HG03432 (cell line): ENCODE measurements around the gene ACOT13.
A peak's percentile ranks its signal among the peaks of the same experiment; 100 is the strongest.
"Not testable (repeated sequence)": the region's sequence is repeated elsewhere in the genome, so short reads cannot be mapped to it uniquely, and the experiment has no call there.

Experiments
- ATAC-seq: cut with Tn5 transposase; IDR thresholded peaks from one replicate; pipeline ENCODE4 v1.9.1; 2021; ENCODE audit warnings: mild to moderate bottlenecking, moderate library complexity; ENCODE audit not compliant: unreplicated experiment

ACOT13 gene

GRCh38 chr6:24661759-24662158 lies 5.1 kb upstream of the ACOT13 start:
- not testable (repeated sequence) for ATAC-seq

DNA sequence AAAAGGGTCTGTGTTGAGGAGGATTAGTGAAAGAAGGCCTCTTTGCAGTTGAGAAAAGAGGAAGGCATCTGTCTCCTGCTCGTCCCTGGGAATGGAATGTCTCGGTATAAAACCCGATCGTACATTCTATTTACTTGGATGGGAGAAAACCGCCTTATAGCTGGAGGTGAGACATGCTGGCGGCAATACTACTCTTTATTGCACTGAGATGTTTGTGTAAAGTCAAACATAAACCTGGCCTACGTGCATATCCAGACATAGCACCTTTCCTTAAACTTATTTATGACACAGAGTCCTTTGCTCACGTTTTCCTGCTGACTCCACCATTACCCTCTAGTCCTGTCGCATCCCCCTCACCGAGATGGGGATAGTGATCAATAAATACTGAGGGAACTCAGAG lies 4.6 kb upstream of the ACOT13 start:
- no peak for ATAC-seq

GRCh38 chr6:24663189-24663588 lies 3.7 kb upstream of the ACOT13 start:
- ATAC-seq: no peak

- ATAC-seq: no peak
These were observed 2.6 kb upstream of the ACOT13 start for GRCh38 chr6:24664046-24664987.

DNA sequence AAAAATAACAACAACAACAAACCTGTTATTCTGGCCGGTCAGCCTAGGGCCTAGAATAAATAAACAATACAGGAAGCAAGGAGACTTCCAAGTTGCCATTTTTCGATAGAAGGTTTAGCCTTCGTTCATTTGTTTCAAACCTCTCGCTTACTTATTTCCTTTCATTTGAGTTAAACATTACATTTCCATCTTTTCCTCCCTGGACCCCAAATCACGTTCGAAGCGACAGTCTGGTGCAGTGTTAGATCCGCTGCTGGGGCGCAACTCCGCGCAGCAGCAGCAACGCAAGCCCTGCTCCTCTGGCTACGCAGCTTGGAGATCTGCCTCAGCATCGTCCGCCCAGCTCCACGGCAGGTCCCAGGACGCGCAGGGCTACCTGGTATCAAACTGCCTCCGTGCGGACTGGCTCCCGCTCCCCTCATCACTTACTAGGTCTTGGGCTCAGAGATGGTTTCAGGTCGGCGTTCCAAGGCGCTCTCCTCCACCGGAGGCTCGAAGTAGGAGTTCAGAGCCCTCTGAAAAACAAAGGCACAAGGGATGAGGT lies 708 bp upstream of the ACOT13 start:
- peak; percentile 35 for ATAC-seq

GRCh38 chr6:24667378-24667803 lies 514 bp downstream of the ACOT13 start:
- no peak for ATAC-seq

DNA sequence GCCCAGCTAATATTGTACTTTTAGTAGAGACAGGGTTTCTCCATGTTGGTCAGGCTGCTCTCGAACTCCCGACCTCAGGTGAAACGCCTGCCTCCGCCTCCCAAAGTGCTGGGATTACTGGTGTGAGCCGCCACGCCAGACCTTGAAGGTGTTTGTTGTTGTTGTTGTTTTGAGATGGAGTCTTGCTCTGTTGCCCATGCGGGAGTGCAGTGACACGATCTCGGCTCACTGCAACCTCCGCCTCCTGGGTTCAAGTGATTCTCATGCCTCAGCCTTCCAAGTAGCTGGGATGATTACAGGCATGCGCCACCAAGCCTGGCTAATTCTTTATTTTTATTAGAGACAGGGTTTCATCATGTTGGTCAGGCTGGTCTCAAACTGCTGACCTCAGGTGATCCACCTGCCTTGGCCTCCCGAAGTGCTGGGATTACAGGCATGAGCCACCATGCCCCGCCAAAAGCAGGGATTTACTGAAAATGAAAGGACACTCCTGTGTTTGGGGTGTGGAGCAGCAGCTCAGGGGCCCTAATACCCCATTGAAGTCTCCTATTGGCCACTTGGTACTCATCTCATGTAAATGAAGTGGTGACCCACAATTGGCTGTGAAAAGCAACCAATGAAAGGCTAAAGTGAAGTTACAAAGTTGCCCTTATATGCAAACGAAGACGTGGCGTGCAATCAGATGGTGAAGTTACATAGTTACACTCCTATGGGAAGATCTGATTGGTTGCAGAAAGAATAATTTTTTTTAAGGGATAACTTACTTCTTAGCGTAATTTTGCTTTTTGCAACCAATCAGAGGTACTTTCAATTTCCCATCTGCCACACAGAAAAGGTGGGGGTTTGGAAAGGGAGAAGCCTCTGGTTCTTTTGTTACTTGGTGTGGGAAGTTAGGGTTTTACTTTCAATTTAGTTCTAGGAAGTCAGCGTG lies 1.5 kb downstream of the ACOT13 start:
- not testable (repeated sequence) for ATAC-seq

- ATAC-seq: no peak
These were observed 2.1 kb downstream of the ACOT13 start for GRCh38 chr6:24668997-24669361.

DNA sequence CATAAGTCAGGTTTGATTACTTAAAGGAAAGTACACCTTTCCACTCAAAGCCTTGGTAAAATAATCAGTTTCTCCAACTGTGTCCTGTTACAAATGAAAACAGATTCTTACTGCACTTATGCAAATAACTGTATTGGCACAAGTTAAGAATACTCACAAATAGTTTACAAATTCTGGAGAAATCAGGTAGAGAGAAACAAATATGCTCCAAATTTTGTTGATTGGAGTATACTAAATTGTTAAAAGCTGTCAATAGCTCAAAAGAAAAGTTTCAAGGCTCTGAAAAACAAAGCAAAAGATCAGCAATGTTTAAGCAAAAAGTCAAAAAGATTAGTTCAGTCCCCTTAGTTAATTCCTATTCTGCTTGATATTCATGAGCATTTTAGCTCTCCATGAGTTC lies 3.6 kb downstream of the ACOT13 start:
- ATAC-seq: not testable (repeated sequence)

DNA sequence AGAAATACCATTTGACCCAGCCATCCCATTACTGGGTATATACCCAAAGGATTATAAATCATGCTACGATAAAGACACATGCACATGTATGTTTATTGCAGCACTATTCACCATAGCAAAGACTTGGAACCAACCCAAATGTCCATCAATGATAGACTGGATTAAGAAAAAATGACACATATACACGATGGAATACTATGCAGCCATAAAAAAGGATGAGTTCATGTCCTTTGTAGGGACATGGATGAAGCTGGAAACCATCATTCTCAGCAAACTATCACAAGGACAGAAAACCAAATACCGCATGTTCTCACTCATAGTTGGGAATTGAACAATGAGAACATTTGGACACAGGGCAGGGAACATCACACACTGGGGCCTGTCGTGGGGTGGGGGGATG lies 4.2 kb downstream of the ACOT13 start:
- ATAC-seq: not testable (repeated sequence)

GRCh38 chr6:24672620-24673182 lies 5.8 kb downstream of the ACOT13 start:
- ATAC-seq: no peak

DNA sequence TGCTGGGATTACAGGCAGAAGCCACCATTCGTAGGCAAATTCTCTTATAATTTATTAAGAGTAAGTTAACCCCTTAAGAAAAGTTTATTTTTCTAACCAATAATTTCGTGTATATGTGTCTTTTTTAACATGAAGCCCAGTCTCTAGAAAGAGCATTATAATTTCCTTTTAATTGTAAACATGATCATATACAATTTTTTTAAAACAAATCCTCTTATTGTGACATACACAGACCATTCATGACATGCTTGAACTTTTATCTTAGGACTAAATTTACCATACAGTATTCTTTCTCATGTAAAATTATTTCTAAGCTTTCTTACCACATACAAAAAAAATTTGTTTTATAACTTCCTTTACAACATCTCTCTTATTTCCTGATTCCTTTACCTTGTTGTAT lies 6.7 kb downstream of the ACOT13 start:
- ATAC-seq: no peak

- not testable (repeated sequence) for ATAC-seq
These were observed 12.0 kb downstream of the ACOT13 start for GRCh38 chr6:24678792-24679352.

- no peak for ATAC-seq
These were observed 13.7 kb downstream of the ACOT13 start for GRCh38 chr6:24680582-24680981.

- ATAC-seq: no peak
These were observed 16.7 kb downstream of the ACOT13 start for GRCh38 chr6:24683297-24684296.

- no peak for ATAC-seq
These were observed 19.5 kb downstream of the ACOT13 start for GRCh38 chr6:24686408-24686807.

GRCh38 chr6:24686946-24687345 lies 20.1 kb downstream of the ACOT13 start:
- ATAC-seq: no peak

GRCh38 chr6:24689964-24690363 lies 23.1 kb downstream of the ACOT13 start:
- ATAC-seq: no peak

DNA sequence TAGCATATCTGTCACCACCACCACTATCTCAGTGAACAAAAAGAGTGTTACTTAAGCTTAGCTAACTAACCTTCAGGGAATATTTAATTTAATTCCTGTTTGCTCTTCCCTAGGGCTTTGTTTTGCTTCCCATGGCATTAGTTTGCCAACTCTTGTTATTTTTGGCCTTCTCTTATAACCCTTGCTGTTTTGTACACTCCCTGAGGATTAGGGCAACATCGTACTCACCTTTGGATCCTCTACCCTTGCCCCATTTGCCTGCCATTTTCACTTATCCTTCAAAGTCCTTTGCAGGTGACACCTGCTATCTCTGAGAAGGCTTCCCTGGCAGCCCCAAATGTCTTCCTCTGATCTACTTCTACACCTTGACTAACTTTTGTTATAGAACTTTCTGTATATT lies 23.7 kb downstream of the ACOT13 start:
- ATAC-seq: no peak
